ENCODE results near the gene COPS2. TPM values are rescaled to one million over a fixed set of nuclear protein-coding genes. Genes with fewer than 3 reads are reported as not detected.
"Not testable (repeated sequence)": the region's sequence is repeated elsewhere in the genome, so short reads cannot be mapped to it uniquely, and the experiment has no call there.

The COPS2 gene
- total RNA-seq, 1 donor from 2014 or later, result 84.0 TPM

GRCh38 chr15:49182128-49182527, 26.7 kb upstream of the COPS2 start:
- Mint-ChIP-seq H3K36me3 (ENCODE audit: insufficient read depth) (peaks cover 6% of the 10 kb centered on the region), H3K4me1 (ENCODE audit: low read depth) (no peaks in the 10 kb centered on the region), H3K27ac (no peak overlapping the region), H3K27me3 (no peaks in the 10 kb centered on the region), H3K4me3 (ENCODE audit: low read depth) (no peak overlapping the region), H3K9me3 (ENCODE audit: low read depth) (peaks cover 7% of the 10 kb centered on the region)
- TF ChIP-seq CTCF (IDR thresholded peaks at IDR 0.05; ENCODE audit: unreplicated experiment), result no peak
- no peak for DNase-seq (ENCODE audit: low spot score, unreplicated experiment)

GRCh38 chr15:49179433-49180190, 24.2 kb upstream of the COPS2 start:
- no peak overlapping the region for H3K4me3 Mint-ChIP-seq (ENCODE audit: low read depth)
- H3K27me3 Mint-ChIP-seq, result no peaks in the 10 kb centered on the region

GRCh38 chr15:49178497-49178896, 23.1 kb upstream of the COPS2 start:
- H3K36me3 Mint-ChIP-seq (ENCODE audit: insufficient read depth), result peaks cover 14% of the 10 kb centered on the region
- no peak for DNase-seq (ENCODE audit: low spot score, unreplicated experiment)
- peaks cover 15% of the 10 kb centered on the region for H3K9me3 Mint-ChIP-seq (ENCODE audit: low read depth)
- H3K27ac Mint-ChIP-seq, result no peak overlapping the region
- no peak overlapping the region for H3K4me3 Mint-ChIP-seq (ENCODE audit: low read depth)
- TF ChIP-seq CTCF (IDR thresholded peaks at IDR 0.05; ENCODE audit: unreplicated experiment), result no peak
- no peaks in the 10 kb centered on the region for H3K27me3 Mint-ChIP-seq
- no peaks in the 10 kb centered on the region for H3K4me1 Mint-ChIP-seq (ENCODE audit: low read depth)

More at GRCh38 chr15:49179433-49180190, 24.2 kb upstream of the COPS2 start:
- Mint-ChIP-seq H3K27ac (no peak overlapping the region), H3K9me3 (ENCODE audit: low read depth) (peaks cover 14% of the 10 kb centered on the region), H3K36me3 (ENCODE audit: insufficient read depth) (peaks cover 12% of the 10 kb centered on the region), H3K4me1 (ENCODE audit: low read depth) (no peaks in the 10 kb centered on the region)
- DNase-seq (ENCODE audit: low spot score, unreplicated experiment), result no peak
- TF ChIP-seq CTCF (IDR thresholded peaks at IDR 0.05; ENCODE audit: unreplicated experiment), result no peak

GRCh38 chr15:49175582-49176397, 20.4 kb upstream of the COPS2 start:
- H3K27ac Mint-ChIP-seq; DNase-seq (ENCODE audit: low spot score, unreplicated experiment); H3K27me3 Mint-ChIP-seq; H3K4me1 Mint-ChIP-seq (ENCODE audit: low read depth); H3K4me3 Mint-ChIP-seq (ENCODE audit: low read depth): not testable (repeated sequence)
- Mint-ChIP-seq H3K9me3 (ENCODE audit: low read depth) (peaks cover 15% of the 10 kb centered on the region), H3K36me3 (ENCODE audit: insufficient read depth) (peaks cover 14% of the 10 kb centered on the region)

- Mint-ChIP-seq H3K36me3 (ENCODE audit: insufficient read depth) (peaks cover 14% of the 10 kb centered on the region), H3K4me3 (ENCODE audit: low read depth) (no peak overlapping the region), H3K27ac (no peak overlapping the region), H3K9me3 (ENCODE audit: low read depth) (peaks cover 15% of the 10 kb centered on the region), H3K4me1 (ENCODE audit: low read depth) (peaks cover 5% of the 10 kb centered on the region), H3K27me3 (no peaks in the 10 kb centered on the region)
- DNase-seq (ENCODE audit: low spot score, unreplicated experiment), result no peak
- TF ChIP-seq CTCF (IDR thresholded peaks at IDR 0.05; ENCODE audit: unreplicated experiment), result no peak
Observed at GRCh38 chr15:49174902-49175301, 19.5 kb upstream of the COPS2 start.

Measured in progenitor cell of endocrine pancreas (in vitro differentiated cells).